K562 (cell line): ENCODE data around the gene EPS8.

Experiments
- HEY1 ChIP-seq: fragments of 250-450 bp; sonication (Bioruptor Pico); IDR thresholded peaks from 2 replicates; pipeline ENCODE4 v1.5.0; 2020; ENCODE audit warnings: mild to moderate bottlenecking, moderate library complexity, borderline replicate concordance
- KAT8 ChIP-seq: fragments of 450-650 bp; IDR thresholded peaks from 2 replicates; pipeline ENCODE4 v1.6.1; 2016; ENCODE audit warnings: low read depth, mild to moderate bottlenecking
- MAZ ChIP-seq, 2 experiments: fragments of 450-650 bp in 1 of 2; sonication (generic) in 1 of 2; formaldehyde crosslinking; IDR thresholded peaks in 1 of 2; conservative IDR thresholded peaks in 1 of 2; 2 replicates each; pipeline versions ENCODE4 v1.4.0 to v1.5.0; 2020; ENCODE audit warnings: mild to moderate bottlenecking in 1 of 2, missing genetic modification reagents in 1 of 2
- RFX1 ChIP-seq: fragments of 450-650 bp; IDR thresholded peaks from 2 replicates; pipeline ENCODE4 v1.6.1; 2016; ENCODE audit warnings: mild to moderate bottlenecking, moderate library complexity
- TF ChIP-seq, protein P1 (sequence below), 3 experiments: IDR thresholded peaks in 2 of 3; conservative IDR thresholded peaks in 1 of 3; 2 replicates each; pipeline ENCODE4 v1.5.1; 2011 to 2012; ENCODE audit warnings: low read length in 3 of 3, mild to moderate bottlenecking in 3 of 3, control low read depth in 2 of 3, improper control_type of control experiment in 1 of 3, inconsistent platforms in 1 of 3, low read depth in 1 of 3, mixed read lengths in 1 of 3, moderate library complexity in 1 of 3; ENCODE audit not compliant: insufficient read depth in 2 of 3

DNA sequence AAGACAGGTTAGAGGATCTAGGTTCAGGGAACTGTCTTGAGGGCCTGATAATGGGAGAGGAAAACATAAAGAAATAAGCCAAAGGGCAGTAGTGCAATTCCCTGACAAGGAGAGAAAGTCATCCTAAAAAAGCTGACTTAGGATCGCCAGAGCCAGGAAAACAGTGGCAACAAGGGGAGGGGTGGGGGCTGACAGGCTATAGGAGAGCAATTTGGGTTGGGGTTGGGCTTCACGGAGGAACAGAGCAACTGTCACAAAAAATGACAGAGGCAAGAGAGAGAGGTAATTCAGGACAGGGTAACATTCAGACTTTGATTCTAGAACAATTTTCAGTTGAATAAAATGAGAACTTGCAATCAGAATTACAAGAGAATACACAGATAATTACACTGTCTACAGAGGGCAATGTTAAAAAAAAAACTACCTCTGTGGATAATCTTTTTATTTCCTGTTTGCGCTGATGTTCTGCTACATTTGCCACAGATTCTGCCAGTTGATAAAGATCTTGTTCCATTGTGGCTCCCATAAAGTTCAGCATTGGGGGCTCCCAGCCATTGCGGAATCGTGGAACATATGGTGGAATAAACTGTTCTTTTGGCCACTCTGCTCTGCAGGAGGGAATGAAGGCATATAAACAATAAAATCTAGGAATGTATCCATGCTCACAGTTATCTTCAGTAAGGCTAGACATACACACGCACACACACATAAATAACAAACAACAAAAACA lies 138.6 kb downstream of the EPS8 start:
- TF ChIP-seq, protein P1, sequence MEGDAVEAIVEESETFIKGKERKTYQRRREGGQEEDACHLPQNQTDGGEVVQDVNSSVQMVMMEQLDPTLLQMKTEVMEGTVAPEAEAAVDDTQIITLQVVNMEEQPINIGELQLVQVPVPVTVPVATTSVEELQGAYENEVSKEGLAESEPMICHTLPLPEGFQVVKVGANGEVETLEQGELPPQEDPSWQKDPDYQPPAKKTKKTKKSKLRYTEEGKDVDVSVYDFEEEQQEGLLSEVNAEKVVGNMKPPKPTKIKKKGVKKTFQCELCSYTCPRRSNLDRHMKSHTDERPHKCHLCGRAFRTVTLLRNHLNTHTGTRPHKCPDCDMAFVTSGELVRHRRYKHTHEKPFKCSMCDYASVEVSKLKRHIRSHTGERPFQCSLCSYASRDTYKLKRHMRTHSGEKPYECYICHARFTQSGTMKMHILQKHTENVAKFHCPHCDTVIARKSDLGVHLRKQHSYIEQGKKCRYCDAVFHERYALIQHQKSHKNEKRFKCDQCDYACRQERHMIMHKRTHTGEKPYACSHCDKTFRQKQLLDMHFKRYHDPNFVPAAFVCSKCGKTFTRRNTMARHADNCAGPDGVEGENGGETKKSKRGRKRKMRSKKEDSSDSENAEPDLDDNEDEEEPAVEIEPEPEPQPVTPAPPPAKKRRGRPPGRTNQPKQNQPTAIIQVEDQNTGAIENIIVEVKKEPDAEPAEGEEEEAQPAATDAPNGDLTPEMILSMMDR (IDR thresholded peaks at IDR 0.05 in 2 of 3, conservative IDR thresholded peaks at IDR 0.05 in 1 of 3; ENCODE audit: insufficient read depth in 2 of 3, low read depth in 1 of 3, low read length in 3 of 3), result no peak
- TF ChIP-seq MAZ (CRISPR knock-in tag; conservative IDR thresholded peaks at IDR 0.05 in 1 of 2, IDR thresholded peaks at IDR 0.05 in 1 of 2) (no peak), RFX1 (no peak), KAT8 (no peak), HEY1 (CRISPR knock-in tag) (no peak)
